ENCODE measurements around the gene SPNS3.

DNA sequence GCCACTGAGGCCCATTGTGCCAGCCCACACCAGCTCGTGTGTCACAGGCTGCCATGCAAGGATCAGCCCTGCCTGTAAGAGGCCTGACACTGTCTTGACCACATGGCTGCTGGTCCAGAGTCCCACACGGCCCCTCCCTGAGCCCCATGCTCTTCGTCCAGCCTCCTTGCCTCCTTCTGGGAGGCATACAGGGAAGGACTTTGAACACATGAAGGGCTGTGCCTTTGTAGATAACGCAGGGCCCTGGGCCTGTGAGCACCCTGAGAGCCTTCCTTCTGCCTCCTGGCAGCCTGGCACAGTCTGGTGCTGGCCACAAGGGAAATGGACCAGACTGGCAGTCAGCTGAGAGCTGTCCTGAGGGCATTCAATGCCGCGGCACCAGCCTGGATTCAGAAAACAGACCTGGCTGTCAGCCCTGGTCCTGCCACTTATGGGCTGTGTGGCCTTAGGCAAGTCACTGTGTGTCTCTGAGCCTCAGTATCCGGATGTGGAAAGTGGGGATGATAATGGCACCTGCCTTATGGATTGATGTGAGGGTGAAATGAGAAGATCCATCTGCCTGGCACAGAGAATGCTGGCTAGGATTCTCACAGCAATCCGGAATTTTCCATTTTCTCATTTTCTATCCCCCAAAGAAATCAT, 45.7 kb downstream of the SPNS3 start:
- TF ChIP-seq, protein P1, sequence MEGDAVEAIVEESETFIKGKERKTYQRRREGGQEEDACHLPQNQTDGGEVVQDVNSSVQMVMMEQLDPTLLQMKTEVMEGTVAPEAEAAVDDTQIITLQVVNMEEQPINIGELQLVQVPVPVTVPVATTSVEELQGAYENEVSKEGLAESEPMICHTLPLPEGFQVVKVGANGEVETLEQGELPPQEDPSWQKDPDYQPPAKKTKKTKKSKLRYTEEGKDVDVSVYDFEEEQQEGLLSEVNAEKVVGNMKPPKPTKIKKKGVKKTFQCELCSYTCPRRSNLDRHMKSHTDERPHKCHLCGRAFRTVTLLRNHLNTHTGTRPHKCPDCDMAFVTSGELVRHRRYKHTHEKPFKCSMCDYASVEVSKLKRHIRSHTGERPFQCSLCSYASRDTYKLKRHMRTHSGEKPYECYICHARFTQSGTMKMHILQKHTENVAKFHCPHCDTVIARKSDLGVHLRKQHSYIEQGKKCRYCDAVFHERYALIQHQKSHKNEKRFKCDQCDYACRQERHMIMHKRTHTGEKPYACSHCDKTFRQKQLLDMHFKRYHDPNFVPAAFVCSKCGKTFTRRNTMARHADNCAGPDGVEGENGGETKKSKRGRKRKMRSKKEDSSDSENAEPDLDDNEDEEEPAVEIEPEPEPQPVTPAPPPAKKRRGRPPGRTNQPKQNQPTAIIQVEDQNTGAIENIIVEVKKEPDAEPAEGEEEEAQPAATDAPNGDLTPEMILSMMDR (IDR thresholded peaks at IDR 0.05; ENCODE audit: low read depth, low read length, missing input control): no peak
- no peak for TF ChIP-seq MAX (IDR thresholded peaks at IDR 0.05)
- no peak for TF ChIP-seq RAD21 (IDR thresholded peaks at IDR 0.05)
- TF ChIP-seq SP1 (IDR thresholded peaks at IDR 0.05): no peak
- TF ChIP-seq JUND (IDR thresholded peaks at IDR 0.05): no peak

Measured in liver (tissue), 3 donors.